ENCODE measurements around the gene PIK3C2G.

GRCh38 chr12:18250313-18250916 lies 10.9 kb upstream of the PIK3C2G start:
- peak in 2 of 3 experiments; percentile 49 to 50 for TF ChIP-seq CTCF (optimal IDR thresholded peaks at IDR 0.05 in 1 of 3, IDR thresholded peaks at IDR 0.05 in 1 of 3, conservative IDR thresholded peaks at IDR 0.05 in 1 of 3; ENCODE audit: extremely low read depth in 1 of 3, insufficient read depth in 2 of 3, low read length in 3 of 3)
- TF ChIP-seq EZH2 (IDR thresholded peaks at IDR 0.05; ENCODE audit: low read length): no peak

Data from keratinocyte (primary cell).